GM12878 (cell line): ENCODE results near the gene EPHA5. TPM values are rescaled to one million over a fixed set of nuclear protein-coding genes. Genes with fewer than 3 reads are reported as not detected.

Experiments
- HDAC2 ChIP-seq: fragments of 200-600 bp; sonication (generic); IDR thresholded peaks from 2 replicates; pipeline ENCODE4 v1.6.1; 2017
- MEF2A ChIP-seq: IDR thresholded peaks from 2 replicates; pipeline ENCODE4 v1.6.1; 2011; ENCODE audit warnings: low read depth, mild to moderate bottlenecking, low read length, moderate library complexity; ENCODE audit not compliant: insufficient read depth
- PAX5 ChIP-seq: IDR thresholded peaks from 2 replicates; pipeline ENCODE4 v1.6.1; 2011; ENCODE audit warnings: low read depth, low read length, borderline replicate concordance
- ZBTB40 ChIP-seq: fragments of 450-650 bp; IDR thresholded peaks from 2 replicates; pipeline ENCODE4 v1.6.1; 2016; ENCODE audit warnings: mild to moderate bottlenecking, moderate library complexity, borderline replicate concordance
- ZNF687 ChIP-seq: fragments of 450-650 bp; IDR thresholded peaks from 2 replicates; pipeline ENCODE4 v1.6.1; 2017; ENCODE audit warnings: mild to moderate bottlenecking, moderate library complexity
- polyA plus RNA-seq, 11 experiments: library from polyadenylated mRNA; depleted of rRNA in 4 of 11; unstranded in 6 of 11; stranded (reverse) in 5 of 11; fragments of >200 nt; fragmentation: Nextera tagmentation in 4 of 11; fragmentation: Illumina TruSeq in 1 of 11; extraction: Ambion mirVana in 4 of 11; extraction: Trizol in 1 of 11; gene quantifications; 1 replicate in 1 of 11; 2 replicates in 10 of 11; pipeline versions ENCODE4 v1.2.1 to v1.2.3, GENCODE V29; 2011 to 2016; ENCODE audit warnings: inconsistent platforms in 2 of 11, missing spikeins in 2 of 11, low read depth in 1 of 11
- total RNA-seq, 4 experiments: library from RNA; depleted of rRNA in 3 of 4; stranded (reverse); fragments of >200 nt in 3 of 4; fragmentation: Illumina TruSeq in 1 of 4; extraction: Trizol in 1 of 4; gene quantifications; 2 replicates each; pipeline versions ENCODE4 v1.2.1 to v1.2.3, GENCODE V29; 2013 to 2021
- TF ChIP-seq, protein P1 (sequence below): fragments of 450-650 bp; formaldehyde crosslinking; IDR thresholded peaks from 2 replicates; pipeline ENCODE4 v1.4.0; 2020; ENCODE audit warnings: mild to moderate bottlenecking, moderate library complexity

EPHA5 gene
- total and polyA plus RNA-seq, 10 of the 15 experiments (the other 5 are each of a cell fraction or from before 2014, with no cell fraction given): not detected

- no peak for TF ChIP-seq ZBTB40
- no peak for TF ChIP-seq MEF2A
- TF ChIP-seq, protein P1, sequence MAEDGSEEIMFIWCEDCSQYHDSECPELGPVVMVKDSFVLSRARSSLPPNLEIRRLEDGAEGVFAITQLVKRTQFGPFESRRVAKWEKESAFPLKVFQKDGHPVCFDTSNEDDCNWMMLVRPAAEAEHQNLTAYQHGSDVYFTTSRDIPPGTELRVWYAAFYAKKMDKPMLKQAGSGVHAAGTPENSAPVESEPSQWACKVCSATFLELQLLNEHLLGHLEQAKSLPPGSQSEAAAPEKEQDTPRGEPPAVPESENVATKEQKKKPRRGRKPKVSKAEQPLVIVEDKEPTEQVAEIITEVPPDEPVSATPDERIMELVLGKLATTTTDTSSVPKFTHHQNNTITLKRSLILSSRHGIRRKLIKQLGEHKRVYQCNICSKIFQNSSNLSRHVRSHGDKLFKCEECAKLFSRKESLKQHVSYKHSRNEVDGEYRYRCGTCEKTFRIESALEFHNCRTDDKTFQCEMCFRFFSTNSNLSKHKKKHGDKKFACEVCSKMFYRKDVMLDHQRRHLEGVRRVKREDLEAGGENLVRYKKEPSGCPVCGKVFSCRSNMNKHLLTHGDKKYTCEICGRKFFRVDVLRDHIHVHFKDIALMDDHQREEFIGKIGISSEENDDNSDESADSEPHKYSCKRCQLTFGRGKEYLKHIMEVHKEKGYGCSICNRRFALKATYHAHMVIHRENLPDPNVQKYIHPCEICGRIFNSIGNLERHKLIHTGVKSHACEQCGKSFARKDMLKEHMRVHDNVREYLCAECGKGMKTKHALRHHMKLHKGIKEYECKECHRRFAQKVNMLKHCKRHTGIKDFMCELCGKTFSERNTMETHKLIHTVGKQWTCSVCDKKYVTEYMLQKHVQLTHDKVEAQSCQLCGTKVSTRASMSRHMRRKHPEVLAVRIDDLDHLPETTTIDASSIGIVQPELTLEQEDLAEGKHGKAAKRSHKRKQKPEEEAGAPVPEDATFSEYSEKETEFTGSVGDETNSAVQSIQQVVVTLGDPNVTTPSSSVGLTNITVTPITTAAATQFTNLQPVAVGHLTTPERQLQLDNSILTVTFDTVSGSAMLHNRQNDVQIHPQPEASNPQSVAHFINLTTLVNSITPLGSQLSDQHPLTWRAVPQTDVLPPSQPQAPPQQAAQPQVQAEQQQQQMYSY (CRISPR knock-in tag): no peak
- no peak for TF ChIP-seq PAX5
- TF ChIP-seq HDAC2: no peak
- no peak for TF ChIP-seq ZNF687
Observed at GRCh38 chr4:65420036-65420435, 250.3 kb downstream of the EPHA5 start (continued).
